GM12864 (cell line): ENCODE data around the gene CACNB3.

ENCODE experiments used
- DNase-seq: peaks from one replicate; pipeline ENCODE4 v3.0.0-alpha.2; 2011; ENCODE audit warnings: low read depth
- H3K4me3 ChIP-seq: 2 replicates; pipeline ENCODE4 v1.5.1; 2011; ENCODE audit warnings: mild to moderate bottlenecking, low read depth, low read length, control low read depth
- CTCF ChIP-seq: IDR thresholded peaks from 2 replicates; pipeline ENCODE4 v1.5.1; 2011; ENCODE audit warnings: low read depth, mild to moderate bottlenecking, moderate library complexity, low read length, control low read depth, inconsistent platforms; ENCODE audit errors: missing control alignments

The CACNB3 gene

GRCh38 chr12:48826209-48826855 is 8.0 kb downstream of the CACNB3 start:
- TF ChIP-seq CTCF, result no peak
- no peak overlapping the region for H3K4me3 ChIP-seq
- no peak for DNase-seq

GRCh38 chr12:48827026-48827425 is 8.7 kb downstream of the CACNB3 start:
- no peak overlapping the region for H3K4me3 ChIP-seq
- no peak for DNase-seq
- no peak for TF ChIP-seq CTCF

- no peak for DNase-seq
- no peak for TF ChIP-seq CTCF
- no peak overlapping the region for H3K4me3 ChIP-seq
Measured at GRCh38 chr12:48827513-48828096, 9.3 kb downstream of the CACNB3 start.

- no peak for TF ChIP-seq CTCF
- DNase-seq, result no peak
- no peak overlapping the region for H3K4me3 ChIP-seq
Measured at GRCh38 chr12:48828293-48828692, 10.0 kb downstream of the CACNB3 start.

GRCh38 chr12:48828841-48829575 is 10.7 kb downstream of the CACNB3 start:
- no peak overlapping the region for H3K4me3 ChIP-seq
- no peak for TF ChIP-seq CTCF
- DNase-seq, result no peak

GRCh38 chr12:48831257-48831656 is 13.0 kb downstream of the CACNB3 start:
- H3K4me3 ChIP-seq, result no peak overlapping the region
- TF ChIP-seq CTCF, result no peak
- DNase-seq, result no peak
